ENCODE results near the gene RPL7A.

GRCh38 chr9:133386338-133386737 is 38.3 kb downstream of the RPL7A start:
- TF ChIP-seq CTCF (IDR thresholded peaks at IDR 0.05) (no peak), POLR2A (IDR thresholded peaks at IDR 0.05) (no peak), EP300 (IDR thresholded peaks at IDR 0.05) (no peak)

Measured in tibial nerve (tissue), 4 donors.